ENCODE data around the gene HEBP2.

HEBP2 gene

GRCh38 chr6:138451043-138451442, 47.0 kb downstream of the HEBP2 start:
- DNase-seq, result no peak

DNA sequence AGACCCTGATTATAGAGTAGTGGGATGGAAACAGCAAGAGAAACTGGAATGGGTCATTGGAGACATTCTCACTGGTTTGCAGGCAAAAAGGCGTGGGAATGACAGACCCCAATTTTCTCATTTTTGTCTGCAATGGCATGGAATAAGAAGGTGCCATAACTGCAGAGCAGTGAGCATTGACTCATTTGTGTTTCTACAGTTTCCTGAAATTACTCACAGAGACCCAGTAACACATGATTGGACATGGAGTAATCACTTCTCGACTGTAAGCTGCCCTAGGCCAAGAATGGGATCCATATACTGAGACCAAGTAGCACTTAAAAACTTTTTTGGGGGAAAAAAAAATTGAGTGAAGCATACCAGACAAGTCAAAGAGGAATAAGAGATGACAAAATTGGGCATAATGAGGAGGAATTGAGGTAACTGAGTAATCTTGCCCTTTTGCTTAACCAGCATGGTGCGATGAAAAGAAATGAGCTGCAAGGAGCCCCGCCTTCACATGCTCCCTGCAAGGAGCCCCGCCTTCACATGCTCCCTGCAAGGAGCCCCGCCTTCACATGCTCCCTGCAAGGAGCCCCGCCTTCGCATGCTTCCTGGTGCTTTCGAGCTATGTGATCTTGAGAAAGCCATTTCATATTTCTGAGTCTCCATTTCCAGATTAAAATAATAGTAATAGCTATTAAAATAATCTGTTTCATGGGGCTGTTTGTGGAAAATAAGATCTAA, 51.1 kb downstream of the HEBP2 start:
- no peak for DNase-seq

GRCh38 chr6:138455746-138456400, 51.9 kb downstream of the HEBP2 start:
- no peak for DNase-seq

- DNase-seq, result no peak
Measured at GRCh38 chr6:138456401-138456790, 52.4 kb downstream of the HEBP2 start.

DNA sequence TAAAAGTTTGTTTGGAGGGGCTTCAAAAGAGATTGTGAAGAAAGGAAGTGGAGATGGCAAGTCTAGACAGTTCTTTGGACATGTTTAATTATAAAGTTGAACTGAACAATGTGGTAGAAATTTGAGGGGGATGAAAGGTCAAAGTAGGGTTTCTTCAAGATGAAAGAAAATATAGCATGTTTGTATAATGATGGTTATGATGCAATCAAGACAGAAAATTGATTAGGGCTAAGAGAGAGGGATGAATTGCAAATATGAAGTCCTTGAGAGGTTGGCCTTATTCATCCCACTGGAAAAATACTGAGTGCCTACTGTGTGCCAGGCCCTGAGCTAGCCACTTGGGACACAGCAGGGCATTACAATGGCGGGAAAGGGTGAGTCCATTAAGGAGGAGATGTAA, 57.6 kb downstream of the HEBP2 start:
- no peak for DNase-seq

GRCh38 chr6:138464085-138464484, 60.1 kb downstream of the HEBP2 start:
- no peak for DNase-seq

- DNase-seq, result no peak
Measured at GRCh38 chr6:138465007-138465645, 61.1 kb downstream of the HEBP2 start.

DNA sequence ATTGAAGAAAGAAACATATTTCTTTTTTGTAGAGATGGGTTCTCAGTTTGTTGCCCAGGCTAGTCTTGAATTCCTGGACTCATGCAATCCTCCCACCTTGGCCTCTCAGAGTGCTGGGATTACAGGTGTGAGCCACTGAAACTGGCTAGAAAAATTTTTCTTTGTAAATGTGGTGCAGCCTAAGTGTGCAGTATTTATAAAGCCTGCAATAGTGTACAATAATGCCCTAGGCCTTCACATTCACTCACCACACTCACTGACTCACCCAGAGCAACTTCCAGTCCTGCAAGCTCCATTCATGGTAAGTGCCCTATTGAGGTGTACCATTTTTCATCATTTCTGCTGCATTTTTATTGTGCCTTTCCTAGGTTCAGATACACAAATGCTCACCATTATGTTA, 63.9 kb downstream of the HEBP2 start:
- no peak for DNase-seq

GRCh38 chr6:138468320-138469015, 64.4 kb downstream of the HEBP2 start:
- no peak for DNase-seq

All from anterior cingulate cortex (tissue), 58 donors.